BJ (cell line): ENCODE data around the gene FOXRED2. TPM values are rescaled to one million over a fixed set of nuclear protein-coding genes. Genes with fewer than 3 reads are reported as not detected.

Experiments
- CTCF ChIA-PET: fragments of 350-600 bp; formaldehyde crosslinking; extraction: SDS; loops from one replicate; lab custom pipeline; 2021; ENCODE audit warnings: antibody characterized with exemption, inconsistent platforms; lab: Yijun Ruan, JAX
- POLR2A ChIA-PET: fragments of 300-600 bp; sonication (Branson Sonifier 250); formaldehyde crosslinking; extraction: SDS; loops from one replicate; lab custom pipeline; 2021; ENCODE audit warnings: antibody characterized with exemption; lab: Charles Lee
- DNase-seq: peaks from one replicate; pipeline ENCODE4 v3.0.0-alpha.2; 2011; ENCODE audit warnings: low read depth
- H3K27me3 ChIP-seq: 2 replicates; pipeline ENCODE4 v1.6.0; 2011; ENCODE audit warnings: low read length; ENCODE audit not compliant: control insufficient read depth, insufficient read depth
- H3K36me3 ChIP-seq: 2 replicates; pipeline ENCODE4 v1.5.1; 2011; ENCODE audit warnings: low read length; ENCODE audit not compliant: control insufficient read depth, insufficient read depth
- H3K4me3 ChIP-seq: 2 replicates; pipeline ENCODE4 v1.5.1; 2011; ENCODE audit warnings: low read depth, mild to moderate bottlenecking, control low read depth, low read length
- polyA plus RNA-seq: library from polyadenylated mRNA; depleted of rRNA; stranded (reverse); fragments of >200 nt; gene quantifications from 2 replicates; pipeline ENCODE4 v1.2.3, GENCODE V29; 2011
- TF ChIP-seq, protein P1 (sequence below): IDR thresholded peaks from 2 replicates; pipeline ENCODE4 v1.5.1; 2011; ENCODE audit warnings: low read depth, mild to moderate bottlenecking, control low read depth, inconsistent platforms, low read length, moderate library complexity; ENCODE audit not compliant: insufficient read depth

Gene FOXRED2
- polyA plus RNA-seq, 1 experiment: 3.2 TPM

DNA sequence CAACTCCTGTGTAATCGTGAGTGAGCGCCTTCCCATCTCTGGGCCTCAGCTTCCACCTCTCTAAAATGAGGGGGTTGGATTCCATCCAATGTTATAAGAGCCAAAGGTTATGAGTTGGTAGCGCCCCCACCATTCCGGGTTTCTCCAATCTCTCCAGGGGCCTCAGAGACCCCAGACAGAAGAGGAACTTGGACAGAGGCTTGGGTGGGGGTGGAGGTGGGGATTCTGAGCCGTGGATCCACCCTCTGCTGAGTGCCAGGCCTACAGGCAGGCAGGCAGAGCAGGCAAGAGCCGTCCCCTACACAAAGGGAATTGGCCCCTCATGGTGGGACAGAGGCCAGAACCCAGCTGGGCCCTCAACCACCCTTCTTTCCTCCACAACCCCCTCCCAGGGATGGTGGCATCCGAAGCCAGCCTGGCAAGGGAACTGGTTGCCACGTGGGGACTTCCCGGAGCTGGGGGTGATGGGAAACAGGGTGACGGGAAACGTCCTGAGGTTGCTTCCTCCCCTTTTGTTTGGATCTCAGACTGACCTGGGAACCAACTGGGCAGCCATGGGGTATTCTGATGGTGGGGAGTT lies 57.2 kb downstream of the FOXRED2 start:
- H3K4me3 ChIP-seq: no peak overlapping the region
- no peaks in the 10 kb centered on the region for H3K27me3 ChIP-seq
- DNase-seq: no peak
- TF ChIP-seq, protein P1, sequence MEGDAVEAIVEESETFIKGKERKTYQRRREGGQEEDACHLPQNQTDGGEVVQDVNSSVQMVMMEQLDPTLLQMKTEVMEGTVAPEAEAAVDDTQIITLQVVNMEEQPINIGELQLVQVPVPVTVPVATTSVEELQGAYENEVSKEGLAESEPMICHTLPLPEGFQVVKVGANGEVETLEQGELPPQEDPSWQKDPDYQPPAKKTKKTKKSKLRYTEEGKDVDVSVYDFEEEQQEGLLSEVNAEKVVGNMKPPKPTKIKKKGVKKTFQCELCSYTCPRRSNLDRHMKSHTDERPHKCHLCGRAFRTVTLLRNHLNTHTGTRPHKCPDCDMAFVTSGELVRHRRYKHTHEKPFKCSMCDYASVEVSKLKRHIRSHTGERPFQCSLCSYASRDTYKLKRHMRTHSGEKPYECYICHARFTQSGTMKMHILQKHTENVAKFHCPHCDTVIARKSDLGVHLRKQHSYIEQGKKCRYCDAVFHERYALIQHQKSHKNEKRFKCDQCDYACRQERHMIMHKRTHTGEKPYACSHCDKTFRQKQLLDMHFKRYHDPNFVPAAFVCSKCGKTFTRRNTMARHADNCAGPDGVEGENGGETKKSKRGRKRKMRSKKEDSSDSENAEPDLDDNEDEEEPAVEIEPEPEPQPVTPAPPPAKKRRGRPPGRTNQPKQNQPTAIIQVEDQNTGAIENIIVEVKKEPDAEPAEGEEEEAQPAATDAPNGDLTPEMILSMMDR: no peak
- no peaks in the 10 kb centered on the region for H3K36me3 ChIP-seq
- ChIA-PET CTCF (interaction anchor here (1.6 kb wide), 1 partner anchor 10 kb away, joined by 3 read pairs; no protein-coding TSS in a partner anchor), POLR2A (no interaction called here)

DNA sequence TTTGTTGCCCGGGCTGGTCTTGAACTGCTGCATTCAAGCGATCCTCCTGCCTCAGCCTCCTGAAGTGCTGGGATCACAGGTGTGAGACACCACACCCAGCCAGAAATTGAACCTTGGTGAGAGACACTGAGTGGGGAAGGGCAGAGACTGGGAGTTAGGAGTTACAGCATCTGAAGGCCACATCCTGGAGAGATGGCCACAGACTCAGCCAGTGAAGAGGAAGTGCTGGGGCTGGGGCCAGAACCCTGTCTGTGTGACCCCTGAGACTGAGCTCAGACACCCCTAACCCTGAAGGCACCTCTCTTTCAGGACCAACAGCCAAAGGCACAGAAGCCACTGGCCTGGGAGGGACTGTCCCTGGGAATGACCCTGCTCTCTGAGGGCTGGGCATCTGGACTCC lies 59.2 kb downstream of the FOXRED2 start:
- TF ChIP-seq, protein P1: no peak
- ChIA-PET POLR2A (no interaction called here), CTCF (no interaction called here)
- no peaks in the 10 kb centered on the region for H3K27me3 ChIP-seq
- H3K4me3 ChIP-seq: no peak overlapping the region
- no peaks in the 10 kb centered on the region for H3K36me3 ChIP-seq
- DNase-seq: no peak

DNA sequence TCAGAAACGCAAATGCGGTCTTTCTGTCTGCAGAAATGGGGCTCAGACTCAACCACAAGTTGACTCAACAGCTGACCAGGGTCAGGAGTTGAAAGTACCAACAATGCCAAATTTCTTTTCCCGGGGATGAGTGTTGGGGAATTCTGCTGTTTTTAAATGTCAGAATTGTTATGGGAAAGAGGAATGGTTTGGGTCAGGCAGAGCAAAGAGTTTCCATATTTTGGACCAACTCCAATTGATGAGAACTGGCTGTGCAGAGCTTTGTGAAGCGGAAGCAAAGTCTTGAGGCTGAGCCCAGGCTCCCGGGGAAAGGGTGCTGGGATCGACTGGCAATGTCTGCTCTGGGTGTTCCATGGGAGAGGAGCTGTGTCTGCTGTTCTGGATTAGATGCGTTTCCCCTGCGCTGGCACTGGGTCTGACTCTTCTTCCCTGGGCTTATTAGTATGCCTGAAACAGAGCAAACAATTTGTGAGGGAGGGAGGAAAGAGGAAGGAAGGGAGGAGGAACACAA lies 61.6 kb downstream of the FOXRED2 start:
- ChIA-PET POLR2A (interaction anchor here (0.6 kb wide), 1 partner anchor 13 kb away, joined by 3 read pairs; no protein-coding TSS in a partner anchor), CTCF (interaction anchor here (0.7 to 1.0 kb wide), 3 partner anchors 9 to 22 kb away, joined by 3 read pairs; no protein-coding TSS in a partner anchor)
- TF ChIP-seq, protein P1: no peak
- Histone ChIP-seq H3K36me3 (no peaks in the 10 kb centered on the region), H3K27me3 (no peaks in the 10 kb centered on the region), H3K4me3 (no peak overlapping the region)
- peak; percentile 86 for DNase-seq

DNA sequence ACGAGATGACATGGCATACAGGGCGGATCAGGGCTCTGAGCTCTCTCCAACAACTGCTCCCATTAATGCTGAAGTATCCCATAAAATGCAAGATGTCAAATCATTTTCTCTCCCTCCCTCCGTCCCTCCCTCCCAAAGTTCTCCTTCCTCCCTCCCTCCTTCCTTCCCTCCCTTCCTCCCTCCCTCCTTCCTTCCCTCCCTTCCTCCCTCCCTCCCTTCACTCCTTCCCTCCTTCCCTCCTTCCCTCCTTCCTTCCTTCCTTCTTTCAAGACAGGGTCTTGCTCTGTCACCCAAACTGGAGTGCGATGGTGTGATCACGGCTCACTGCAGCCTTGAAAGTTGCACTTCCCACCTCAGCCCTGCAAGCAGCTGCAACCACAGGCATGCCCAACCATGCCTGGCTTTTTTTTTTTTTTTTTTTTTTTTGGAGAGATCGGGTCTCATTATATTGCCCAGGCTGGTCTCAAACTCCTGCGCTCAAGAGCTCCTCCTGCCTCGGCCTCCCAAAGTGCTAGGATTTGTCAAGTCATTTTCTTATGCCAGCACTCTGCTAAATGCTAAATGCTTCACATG lies 63.6 kb downstream of the FOXRED2 start:
- ChIA-PET POLR2A (no interaction called here), CTCF (interaction anchor here (0.6 to 1.1 kb wide), 3 partner anchors 14 to 52 kb away, joined by 3 to 4 read pairs (median 4); no protein-coding TSS in a partner anchor)
- Histone ChIP-seq H3K4me3 (no peak overlapping the region), H3K27me3 (no peaks in the 10 kb centered on the region), H3K36me3 (no peaks in the 10 kb centered on the region)
- DNase-seq: no peak
- TF ChIP-seq, protein P1: no peak

DNA sequence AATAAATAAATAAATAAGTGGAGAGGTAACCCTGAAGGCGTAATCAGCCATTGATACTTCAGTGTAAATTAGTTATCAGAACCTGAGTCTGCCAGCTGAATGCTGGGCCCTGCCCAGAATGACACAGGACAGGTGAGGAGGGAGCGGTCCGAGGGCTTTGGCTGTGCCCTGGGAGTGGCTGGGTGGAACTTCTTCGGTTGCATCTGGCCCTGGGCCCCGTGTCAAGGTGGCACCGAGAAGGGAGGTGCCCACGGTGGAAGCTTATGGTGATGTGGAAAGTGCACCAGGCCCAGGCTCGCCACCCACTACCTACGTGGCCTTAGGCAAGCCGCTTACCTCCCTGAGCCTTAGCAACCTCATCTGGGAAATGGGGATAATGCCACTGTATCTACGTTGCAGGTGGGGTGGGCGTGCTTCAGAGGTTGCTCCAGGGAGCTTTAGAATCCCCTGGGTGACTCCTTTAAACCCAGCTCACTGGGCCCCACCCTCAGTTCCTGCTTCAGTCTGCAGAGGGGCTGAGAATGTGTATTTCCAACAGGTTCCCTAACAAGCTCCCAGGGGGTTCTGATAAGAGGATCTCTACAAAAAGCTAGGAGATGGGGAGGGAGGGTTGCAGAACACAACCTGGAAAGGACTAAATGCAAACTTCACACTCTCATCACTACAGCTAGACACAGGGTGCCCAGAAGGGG lies 64.2 kb downstream of the FOXRED2 start:
- ChIA-PET CTCF (interaction anchor here (0.6 to 1.1 kb wide), 3 partner anchors 13 to 52 kb away, joined by 3 to 4 read pairs (median 4); no protein-coding TSS in a partner anchor), POLR2A (no interaction called here)
- Histone ChIP-seq H3K36me3 (no peaks in the 10 kb centered on the region), H3K27me3 (no peaks in the 10 kb centered on the region), H3K4me3 (no peak overlapping the region)
- DNase-seq: no peak
- TF ChIP-seq, protein P1: no peak
